Endodermal cell (in vitro differentiated cells): ENCODE data around the gene GNA12. TPM values are rescaled to one million over a fixed set of nuclear protein-coding genes. Genes with fewer than 3 reads are reported as not detected.

Experiments
- DNase-seq: peaks from one replicate; pipeline ENCODE4 v3.0.0-alpha.2; 2017
- H3K27ac ChIP-seq: 2 replicates; pipeline ENCODE4 v1.5.1; 2013; ENCODE audit warnings: mild to moderate bottlenecking, low read depth, low read length, moderate library complexity
- H3K27me3 ChIP-seq: 2 replicates; pipeline ENCODE4 v1.6.1; 2013; ENCODE audit warnings: mild to moderate bottlenecking, low read length, moderate library complexity; ENCODE audit not compliant: insufficient read depth, control insufficient read depth, poor library complexity, severe bottlenecking
- H3K36me3 ChIP-seq: 2 replicates; pipeline ENCODE4 v1.7.0; 2013; ENCODE audit warnings: mild to moderate bottlenecking, low read length, moderate library complexity; ENCODE audit not compliant: control insufficient read depth, insufficient read depth
- H3K4me1 ChIP-seq: one replicate; pipeline ENCODE4 v1.7.0; 2013; ENCODE audit warnings: low read length; ENCODE audit not compliant: control insufficient read depth, insufficient read depth
- H3K4me3 ChIP-seq: 2 replicates; pipeline ENCODE4 v1.5.1; 2013; ENCODE audit warnings: mild to moderate bottlenecking, low read length, moderate library complexity
- H3K9ac ChIP-seq: 2 replicates; pipeline ENCODE4 v1.6.1; 2013; ENCODE audit warnings: mild to moderate bottlenecking, low read length, moderate library complexity; ENCODE audit not compliant: poor library complexity, severe bottlenecking; ENCODE audit errors: extremely low read depth
- H3K9me3 ChIP-seq: 2 replicates; pipeline ENCODE4 v1.6.1; 2013; ENCODE audit warnings: mild to moderate bottlenecking, low read length, moderate library complexity; ENCODE audit not compliant: control insufficient read depth
- H3K27ac Mint-ChIP-seq: 2 replicates; pipeline ENCODE4 v1.8.0; 2020; ENCODE audit warnings: mixed read lengths
- H3K27me3 Mint-ChIP-seq: 2 replicates; pipeline ENCODE4 v1.8.0; 2021; ENCODE audit warnings: mild to moderate bottlenecking, mixed read lengths; ENCODE audit not compliant: insufficient read depth
- H3K36me3 Mint-ChIP-seq: 2 replicates; pipeline ENCODE4 v1.8.0; 2020; ENCODE audit warnings: low read depth, mixed read lengths
- H3K4me1 Mint-ChIP-seq: 2 replicates; pipeline ENCODE4 v1.8.0; 2020; ENCODE audit warnings: mixed read lengths
- H3K4me3 Mint-ChIP-seq: 2 replicates; pipeline ENCODE4 v1.8.0; 2020; ENCODE audit warnings: mild to moderate bottlenecking, moderate library complexity, mixed read lengths
- H3K9me3 Mint-ChIP-seq: 2 replicates; pipeline ENCODE4 v1.8.0; 2020; ENCODE audit warnings: mild to moderate bottlenecking, mixed read lengths
- WGBS, 2 experiments: methylation state at CpG; one replicate each; pipeline versions ENCODE4 v1.1.5 to v1.1.7; 2013; ENCODE audit warnings: missing lambda C conversion rate in 2 of 2, mixed read lengths in 1 of 2; ENCODE audit not compliant: insufficient coverage in 1 of 2, insufficient read length in 1 of 2; 5-methylcytosine and 5-hydroxymethylcytosine counted together
- total RNA-seq, 2 donors: library from RNA; stranded (reverse); fragmentation: NEBNext Ultra II Directional in 1 of 2; extraction: Animal tissue kit (Norgen Biotek cat#: 25700) in 1 of 2; gene quantifications; 2 replicates in 1 of 2; 3 replicates in 1 of 2; pipeline ENCODE4 v1.2.1, GENCODE V29; 2021
- TF ChIP-seq, protein P1 (sequence below): fragments of 200-600 bp; sonication (generic); conservative IDR thresholded peaks from 2 replicates; pipeline ENCODE4 v1.5.0; 2021; ENCODE audit warnings: antibody characterized with exemption, mild to moderate bottlenecking

GNA12 gene
- total RNA-seq, 2 donors from 2014 or later, result 55.0 to 64.7 TPM

DNA sequence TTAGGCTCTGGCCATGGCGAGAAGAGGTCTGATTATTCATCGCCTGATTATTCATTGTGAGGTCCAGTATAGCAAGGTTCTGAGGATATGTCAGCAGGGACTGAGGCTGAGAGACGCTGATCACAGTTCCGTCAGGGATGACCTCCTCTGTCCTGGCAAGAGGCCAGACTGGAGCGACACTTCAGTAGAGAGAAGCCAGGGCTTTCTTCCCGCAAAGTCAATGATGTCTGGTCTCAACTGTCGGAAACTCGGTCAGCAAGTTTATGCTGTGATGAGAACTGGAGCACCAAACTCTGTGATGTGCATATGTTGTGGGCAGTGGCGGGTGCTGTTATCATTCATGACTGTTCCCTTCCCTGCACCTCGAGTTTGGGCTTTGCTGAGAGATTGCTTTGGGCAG lies 29.0 kb upstream of the GNA12 start:
- Mint-ChIP-seq H3K4me3 (no peak overlapping the region), H3K27ac (peak overlapping the region; percentile 100), H3K4me1 (peaks cover 2% of the 10 kb centered on the region), H3K27me3 (no peaks in the 10 kb centered on the region), H3K36me3 (no peaks in the 10 kb centered on the region), H3K9me3 (no peaks in the 10 kb centered on the region)
- Histone ChIP-seq H3K36me3 (no peaks in the 10 kb centered on the region), H3K27ac (no peak overlapping the region), H3K4me1 (no peaks in the 10 kb centered on the region), H3K27me3 (no peaks in the 10 kb centered on the region), H3K9me3 (no peaks in the 10 kb centered on the region), H3K4me3 (no peak overlapping the region), H3K9ac (no peak overlapping the region)
- WGBS, 2 experiments, result 93 to 98% methylated on average over 5 to 10 of the region's 10 CpGs
- TF ChIP-seq, protein P1, sequence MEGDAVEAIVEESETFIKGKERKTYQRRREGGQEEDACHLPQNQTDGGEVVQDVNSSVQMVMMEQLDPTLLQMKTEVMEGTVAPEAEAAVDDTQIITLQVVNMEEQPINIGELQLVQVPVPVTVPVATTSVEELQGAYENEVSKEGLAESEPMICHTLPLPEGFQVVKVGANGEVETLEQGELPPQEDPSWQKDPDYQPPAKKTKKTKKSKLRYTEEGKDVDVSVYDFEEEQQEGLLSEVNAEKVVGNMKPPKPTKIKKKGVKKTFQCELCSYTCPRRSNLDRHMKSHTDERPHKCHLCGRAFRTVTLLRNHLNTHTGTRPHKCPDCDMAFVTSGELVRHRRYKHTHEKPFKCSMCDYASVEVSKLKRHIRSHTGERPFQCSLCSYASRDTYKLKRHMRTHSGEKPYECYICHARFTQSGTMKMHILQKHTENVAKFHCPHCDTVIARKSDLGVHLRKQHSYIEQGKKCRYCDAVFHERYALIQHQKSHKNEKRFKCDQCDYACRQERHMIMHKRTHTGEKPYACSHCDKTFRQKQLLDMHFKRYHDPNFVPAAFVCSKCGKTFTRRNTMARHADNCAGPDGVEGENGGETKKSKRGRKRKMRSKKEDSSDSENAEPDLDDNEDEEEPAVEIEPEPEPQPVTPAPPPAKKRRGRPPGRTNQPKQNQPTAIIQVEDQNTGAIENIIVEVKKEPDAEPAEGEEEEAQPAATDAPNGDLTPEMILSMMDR, result no peak
- peak; percentile 55 for DNase-seq

DNA sequence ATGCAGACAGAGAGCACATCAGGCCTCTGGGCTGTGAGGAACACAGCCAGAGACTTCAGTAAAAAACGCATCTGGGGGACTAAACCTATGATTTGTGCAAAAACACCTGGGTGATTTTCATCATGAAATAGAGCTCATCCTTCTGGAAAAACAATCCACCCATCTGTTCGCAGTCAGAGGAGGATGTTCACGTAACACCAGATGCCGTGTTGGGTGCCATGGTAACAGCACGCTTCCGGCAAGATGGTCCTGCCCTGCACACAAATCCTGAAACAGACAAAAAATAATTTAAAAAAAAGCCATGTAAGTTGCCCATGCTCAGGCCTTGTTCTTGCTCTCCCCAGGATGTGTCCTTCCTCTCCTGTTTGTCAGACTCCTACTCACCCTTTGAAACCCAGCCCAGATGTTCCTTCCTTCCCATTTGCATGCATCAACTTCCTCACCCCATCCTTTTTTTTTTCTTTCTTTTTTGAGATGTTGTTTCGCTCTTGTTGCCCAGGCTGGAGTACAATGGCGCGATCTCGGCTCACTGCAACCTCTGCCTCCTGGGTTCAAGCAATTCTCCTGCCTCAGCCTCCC lies 28.3 kb upstream of the GNA12 start:
- Histone ChIP-seq H3K4me3 (no peak overlapping the region), H3K9ac (no peak overlapping the region), H3K9me3 (no peaks in the 10 kb centered on the region), H3K27me3 (no peaks in the 10 kb centered on the region), H3K36me3 (no peaks in the 10 kb centered on the region), H3K4me1 (no peaks in the 10 kb centered on the region), H3K27ac (no peak overlapping the region)
- 84 to 96% methylated on average over 6 to 10 of the region's 10 CpGs for WGBS, 2 experiments
- no peak overlapping the region for H3K4me3 Mint-ChIP-seq
- peaks cover 2% of the 10 kb centered on the region for H3K4me1 Mint-ChIP-seq
- no peaks in the 10 kb centered on the region for H3K9me3 Mint-ChIP-seq
- TF ChIP-seq, protein P1, result no peak
- H3K27ac Mint-ChIP-seq, result no peak overlapping the region
- no peaks in the 10 kb centered on the region for H3K27me3 Mint-ChIP-seq
- no peaks in the 10 kb centered on the region for H3K36me3 Mint-ChIP-seq
- DNase-seq, result no peak

DNA sequence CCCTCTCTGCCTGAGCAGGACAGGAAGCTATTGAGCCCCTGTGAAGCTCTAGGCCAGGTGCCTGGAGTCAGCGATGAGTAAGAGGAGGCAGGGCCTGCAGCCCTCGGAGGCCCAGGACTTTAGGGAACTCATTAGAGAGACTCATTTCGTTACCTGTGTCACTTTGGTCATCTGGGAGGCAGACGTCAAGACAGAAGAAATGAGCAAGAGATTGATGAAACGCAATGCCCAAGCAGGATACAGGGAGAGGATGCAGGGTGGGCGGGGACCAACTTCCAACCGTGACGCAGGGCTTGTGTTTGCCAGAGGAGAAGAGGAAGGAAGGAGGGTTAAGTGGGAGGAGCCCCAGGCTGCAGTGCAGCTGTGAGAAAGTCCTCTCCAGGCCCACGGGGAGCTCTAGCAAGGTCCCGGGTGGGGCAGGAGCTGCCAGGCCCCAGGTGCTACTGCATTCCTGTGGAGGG lies 26.4 kb upstream of the GNA12 start:
- H3K9me3 Mint-ChIP-seq, result no peaks in the 10 kb centered on the region
- H3K4me3 Mint-ChIP-seq, result no peak overlapping the region
- 67 to 72% methylated on average over 5 to 10 of the region's 10 CpGs for WGBS, 2 experiments
- H3K36me3 Mint-ChIP-seq, result no peaks in the 10 kb centered on the region
- no peaks in the 10 kb centered on the region for H3K9me3 ChIP-seq
- H3K27me3 ChIP-seq, result no peaks in the 10 kb centered on the region
- H3K4me1 Mint-ChIP-seq, result peaks cover 2% of the 10 kb centered on the region
- DNase-seq, result peak; percentile 89
- no peaks in the 10 kb centered on the region for H3K36me3 ChIP-seq
- peak overlapping the region; percentile 40 for H3K27ac Mint-ChIP-seq
- no peaks in the 10 kb centered on the region for H3K4me1 ChIP-seq
- H3K4me3 ChIP-seq, result no peak overlapping the region
- TF ChIP-seq, protein P1, result no peak
- H3K27ac ChIP-seq, result no peak overlapping the region
- no peaks in the 10 kb centered on the region for H3K27me3 Mint-ChIP-seq
- H3K9ac ChIP-seq, result no peak overlapping the region
